Liver (tissue), 9 donors: ENCODE data around the gene BTBD9. TPM values are rescaled to one million over a fixed set of nuclear protein-coding genes. Genes with fewer than 3 reads are reported as not detected.

Experiments
- DNase-seq: peaks from one replicate; pipeline ENCODE4 v3.0.0-alpha.2; 2017; ENCODE audit warnings: low spot score
- H3K27ac ChIP-seq, 2 donors: one replicate each; pipeline ENCODE4 v1.7.0; 2013; ENCODE audit warnings: inconsistent platforms in 2 of 2, low read length in 2 of 2, control low read depth in 1 of 2, low read depth in 1 of 2, mild to moderate bottlenecking in 1 of 2
- H3K27me3 ChIP-seq, 4 donors: one replicate each; pipeline versions ENCODE4 v1.6.1 to v1.7.0; 2013; ENCODE audit warnings: low read length in 3 of 4, inconsistent platforms in 1 of 4, mild to moderate bottlenecking in 1 of 4, moderate library complexity in 1 of 4; ENCODE audit not compliant: control insufficient read depth in 4 of 4, insufficient read depth in 4 of 4
- H3K36me3 ChIP-seq, 4 donors: one replicate each; pipeline versions ENCODE4 v1.6.1 to v1.7.0; 2013; ENCODE audit warnings: low read length in 3 of 4, mild to moderate bottlenecking in 3 of 4, low read depth in 1 of 4, moderate library complexity in 1 of 4; ENCODE audit not compliant: control insufficient read depth in 4 of 4, insufficient read depth in 3 of 4
- H3K4me1 ChIP-seq, 4 donors: one replicate each; pipeline versions ENCODE4 v1.6.1 to v1.7.0; 2013; ENCODE audit warnings: low read length in 3 of 4, mild to moderate bottlenecking in 3 of 4, moderate library complexity in 1 of 4; ENCODE audit not compliant: control insufficient read depth in 4 of 4, insufficient read depth in 4 of 4
- H3K4me3 ChIP-seq, 3 donors: one replicate each; pipeline versions ENCODE4 v1.6.1 to v1.7.0; 2013; ENCODE audit warnings: low read length in 3 of 3, control low read depth in 1 of 3, low read depth in 1 of 3, mild to moderate bottlenecking in 1 of 3
- H3K9ac ChIP-seq, 2 donors: one replicate each; pipeline ENCODE4 v1.7.0; 2013; ENCODE audit warnings: low read length in 2 of 2, mild to moderate bottlenecking in 2 of 2, moderate library complexity in 2 of 2, control low read depth in 1 of 2, low read depth in 1 of 2
- H3K9me3 ChIP-seq, 4 donors: one replicate each; pipeline versions ENCODE4 v1.6.1 to v1.7.0; 2013; ENCODE audit warnings: low read length in 3 of 4; ENCODE audit not compliant: control insufficient read depth in 4 of 4
- CTCF ChIP-seq: fragments of 150-350 bp; IDR thresholded peaks from 2 replicates; pipeline ENCODE4 v1.5.1; 2017; ENCODE audit warnings: improper control_type of control experiment, low read depth, low read length; ENCODE audit not compliant: missing input control
- EGR1 ChIP-seq, 2 donors: IDR thresholded peaks; 2 replicates each; pipeline ENCODE4 v1.6.1; 2016 to 2018; ENCODE audit warnings: antibody characterized with exemption in 2 of 2, low read depth in 2 of 2
- FOXA1 ChIP-seq: IDR thresholded peaks from 2 replicates; pipeline ENCODE4 v1.6.1; 2016; ENCODE audit warnings: antibody characterized with exemption
- FOXA2 ChIP-seq: IDR thresholded peaks from 2 replicates; pipeline ENCODE4 v1.6.1; 2016; ENCODE audit warnings: antibody characterized with exemption
- GABPA ChIP-seq, 2 donors: IDR thresholded peaks in 1 of 2; conservative IDR thresholded peaks in 1 of 2; 2 replicates each; pipeline ENCODE4 v1.6.1; 2016; ENCODE audit warnings: antibody characterized with exemption in 2 of 2, mild to moderate bottlenecking in 1 of 2, moderate library complexity in 1 of 2
- HNF4A ChIP-seq, 2 donors: conservative IDR thresholded peaks; 2 replicates each; pipeline ENCODE4 v1.6.1; 2016; ENCODE audit warnings: antibody characterized with exemption in 2 of 2, mild to moderate bottlenecking in 2 of 2
- HNF4G ChIP-seq: IDR thresholded peaks from 2 replicates; pipeline ENCODE4 v1.6.1; 2016; ENCODE audit warnings: antibody characterized with exemption
- MAX ChIP-seq: IDR thresholded peaks from 2 replicates; pipeline ENCODE4 v1.6.1; 2016; ENCODE audit warnings: antibody characterized with exemption
- NR2F2 ChIP-seq: IDR thresholded peaks from 2 replicates; pipeline ENCODE4 v1.6.1; 2016; ENCODE audit warnings: antibody characterized with exemption
- REST ChIP-seq: IDR thresholded peaks from 2 replicates; pipeline ENCODE4 v1.6.1; 2016; ENCODE audit warnings: antibody characterized with exemption, mild to moderate bottlenecking
- RXRA ChIP-seq, 2 donors: IDR thresholded peaks; 2 replicates each; pipeline ENCODE4 v1.6.1; 2017 to 2018; ENCODE audit warnings: antibody characterized with exemption in 2 of 2, mild to moderate bottlenecking in 1 of 2
- SP1 ChIP-seq: IDR thresholded peaks from 2 replicates; pipeline ENCODE4 v1.6.1; 2018; ENCODE audit warnings: antibody characterized with exemption, mild to moderate bottlenecking
- TAF1 ChIP-seq: conservative IDR thresholded peaks from 2 replicates; pipeline ENCODE4 v1.6.1; 2016; ENCODE audit warnings: antibody characterized with exemption, mild to moderate bottlenecking
- YY1 ChIP-seq: IDR thresholded peaks from 2 replicates; pipeline ENCODE4 v1.6.1; 2016; ENCODE audit warnings: antibody characterized with exemption, mild to moderate bottlenecking
- WGBS: extraction: QIAGEN DNeasy Blood & Tissue Kit; methylation state at CpG from one replicate; pipeline ENCODE4 v1.1.7; 2013; 5-methylcytosine and 5-hydroxymethylcytosine counted together
- polyA plus RNA-seq, 2 donors: library from polyadenylated mRNA; stranded (reverse) in 1 of 2; unstranded in 1 of 2; fragments of 200-250 nt in 1 of 2; fragments of >200 nt in 1 of 2; fragmentation: Nextera tagmentation in 1 of 2; extraction: Ambion mirVana in 1 of 2; gene quantifications; one replicate each; pipeline versions ENCODE4 v1.2.1 to v1.2.3, GENCODE V29; 2013 to 2015
- total RNA-seq, 2 donors: library from RNA; depleted of rRNA; stranded (reverse); fragments of >200 nt; gene quantifications; one replicate each; pipeline ENCODE4 v1.2.3, GENCODE V29; 2014
- TF ChIP-seq, protein P1 (sequence below): IDR thresholded peaks from 2 replicates; pipeline ENCODE4 v1.6.1; 2016; ENCODE audit warnings: antibody characterized with exemption
- TF ChIP-seq, protein P2 (sequence below): IDR thresholded peaks from 2 replicates; pipeline ENCODE4 v1.6.1; 2016; ENCODE audit warnings: antibody characterized with exemption
- donor health status: healthy.
- donor health status: healthy.
- donor health status: healthy.
- donor health status: healthy.
- donor health status: healthy.

The BTBD9 gene
- total and polyA plus RNA-seq, 4 donors: 2.0 to 12.4 (median 5.7) TPM

- H3K9me3 ChIP-seq: no peaks in the 10 kb centered on the region
- DNase-seq: no peak
- H3K9ac ChIP-seq: no peak overlapping the region
- no peak overlapping the region for H3K27ac ChIP-seq
- no peak for TF ChIP-seq HNF4G
- TF ChIP-seq, protein P1, sequence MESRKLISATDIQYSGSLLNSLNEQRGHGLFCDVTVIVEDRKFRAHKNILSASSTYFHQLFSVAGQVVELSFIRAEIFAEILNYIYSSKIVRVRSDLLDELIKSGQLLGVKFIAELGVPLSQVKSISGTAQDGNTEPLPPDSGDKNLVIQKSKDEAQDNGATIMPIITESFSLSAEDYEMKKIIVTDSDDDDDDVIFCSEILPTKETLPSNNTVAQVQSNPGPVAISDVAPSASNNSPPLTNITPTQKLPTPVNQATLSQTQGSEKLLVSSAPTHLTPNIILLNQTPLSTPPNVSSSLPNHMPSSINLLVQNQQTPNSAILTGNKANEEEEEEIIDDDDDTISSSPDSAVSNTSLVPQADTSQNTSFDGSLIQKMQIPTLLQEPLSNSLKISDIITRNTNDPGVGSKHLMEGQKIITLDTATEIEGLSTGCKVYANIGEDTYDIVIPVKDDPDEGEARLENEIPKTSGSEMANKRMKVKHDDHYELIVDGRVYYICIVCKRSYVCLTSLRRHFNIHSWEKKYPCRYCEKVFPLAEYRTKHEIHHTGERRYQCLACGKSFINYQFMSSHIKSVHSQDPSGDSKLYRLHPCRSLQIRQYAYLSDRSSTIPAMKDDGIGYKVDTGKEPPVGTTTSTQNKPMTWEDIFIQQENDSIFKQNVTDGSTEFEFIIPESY: no peak
- TF ChIP-seq NR2F2: no peak
- TF ChIP-seq MAX: no peak
- no peak for TF ChIP-seq FOXA1
- TF ChIP-seq TAF1: no peak
- TF ChIP-seq REST: no peak
- no peak for TF ChIP-seq FOXA2
- no peak for TF ChIP-seq YY1
- no peak for TF ChIP-seq EGR1 (IDR thresholded peaks at IDR 0.05; ENCODE audit: low read depth in 2 of 2)
- no peak for TF ChIP-seq HNF4A (conservative IDR thresholded peaks at IDR 0.05)
- no peak for TF ChIP-seq SP1
- TF ChIP-seq, protein P2, sequence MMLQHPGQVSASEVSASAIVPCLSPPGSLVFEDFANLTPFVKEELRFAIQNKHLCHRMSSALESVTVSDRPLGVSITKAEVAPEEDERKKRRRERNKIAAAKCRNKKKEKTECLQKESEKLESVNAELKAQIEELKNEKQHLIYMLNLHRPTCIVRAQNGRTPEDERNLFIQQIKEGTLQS: no peak
- peaks cover 5 to 13% (median 8%) of the 10 kb centered on the region in 4 donors for H3K36me3 ChIP-seq
- H3K27me3 ChIP-seq: no peaks in the 10 kb centered on the region
- no peaks in the 10 kb centered on the region for H3K4me1 ChIP-seq
- no peak overlapping the region for H3K4me3 ChIP-seq
- 92% methylated on average over 23 of the region's 23 CpGs for WGBS
These were observed 486.5 kb downstream of the BTBD9 start for GRCh38 chr6:38153076-38153797.

DNA sequence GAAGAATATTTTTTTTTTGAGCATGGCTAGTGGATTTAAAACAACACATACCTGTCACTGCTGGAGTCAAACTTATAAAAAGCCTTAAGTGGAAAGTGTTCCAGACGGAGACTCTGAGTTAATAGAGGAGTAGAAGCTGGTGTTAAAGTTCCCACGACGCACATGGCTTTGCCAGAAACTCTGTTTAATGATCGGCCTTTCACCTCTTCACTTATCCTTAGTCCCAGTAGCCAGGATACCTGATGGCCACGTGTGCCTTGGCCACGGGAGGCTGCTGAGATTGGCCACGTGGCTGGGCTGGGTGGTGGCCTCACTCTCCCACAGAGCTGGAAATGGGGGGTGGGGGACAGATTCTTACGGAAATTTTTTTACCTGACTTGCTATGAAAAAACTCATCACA is 487.1 kb downstream of the BTBD9 start:
- 81% methylated on average over 8 of the region's 8 CpGs for WGBS

More for the DNA sequence above, 487.1 kb downstream of the BTBD9 start:
- Histone ChIP-seq H3K27me3 (no peaks in the 10 kb centered on the region), H3K9ac (no peak overlapping the region), H3K4me1 (no peaks in the 10 kb centered on the region), H3K27ac (no peak overlapping the region), H3K4me3 (no peak overlapping the region), H3K36me3 (peaks cover 5 to 13% (median 9%) of the 10 kb centered on the region in 4 donors), H3K9me3 (no peaks in the 10 kb centered on the region)
- TF ChIP-seq SP1 (no peak), NR2F2 (no peak), FOXA2 (no peak), GABPA (IDR thresholded peaks at IDR 0.05 in 1 of 2, conservative IDR thresholded peaks at IDR 0.05 in 1 of 2) (no peak), RXRA (IDR thresholded peaks at IDR 0.05) (no peak), CTCF (no peak)
- TF ChIP-seq, protein P1: no peak
- no peak for DNase-seq
